Measurements from ENCODE around the gene RAB11A.

GRCh38 chr15:65851981-65852380 is 17.3 kb upstream of the RAB11A start:
- TF ChIP-seq CTCF (IDR thresholded peaks at IDR 0.05; ENCODE audit: insufficient read depth, low read depth, low read length) = no peak
- no peak for TF ChIP-seq EZH2 (IDR thresholded peaks at IDR 0.05; ENCODE audit: insufficient read depth, low read length)

Measured in astrocyte (in vitro differentiated cells and primary cell).